ENCODE measurements around the gene RFC4. TPM values are rescaled to one million over a fixed set of nuclear protein-coding genes. Genes with fewer than 3 reads are reported as not detected.

RFC4 gene
- total and polyA plus RNA-seq, 2 of the 13 experiments (the other 11 are each of a cell fraction or from before 2014, with no cell fraction given): 18.5 to 103 TPM

DNA sequence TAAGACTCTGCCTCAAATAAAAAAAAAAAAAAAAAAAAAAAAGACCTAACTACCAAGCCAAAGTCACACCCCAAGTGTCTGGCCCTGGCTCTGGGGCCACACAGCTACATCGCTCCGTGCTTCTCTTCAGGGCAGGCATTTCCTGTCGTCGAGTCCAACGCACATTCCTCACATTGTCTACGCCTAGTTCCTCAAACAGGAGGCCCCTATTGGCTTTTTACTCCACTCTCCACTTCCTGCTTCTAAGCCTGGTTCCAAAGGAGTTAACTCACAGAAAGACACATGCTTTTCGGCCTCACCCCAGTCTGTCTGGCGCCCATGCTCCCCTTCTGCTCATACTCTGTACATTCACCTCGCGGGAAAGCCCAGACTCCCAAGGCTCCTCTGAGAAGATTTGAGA lies 60.3 kb downstream of the RFC4 start (continued):
- TF ChIP-seq, protein P1, sequence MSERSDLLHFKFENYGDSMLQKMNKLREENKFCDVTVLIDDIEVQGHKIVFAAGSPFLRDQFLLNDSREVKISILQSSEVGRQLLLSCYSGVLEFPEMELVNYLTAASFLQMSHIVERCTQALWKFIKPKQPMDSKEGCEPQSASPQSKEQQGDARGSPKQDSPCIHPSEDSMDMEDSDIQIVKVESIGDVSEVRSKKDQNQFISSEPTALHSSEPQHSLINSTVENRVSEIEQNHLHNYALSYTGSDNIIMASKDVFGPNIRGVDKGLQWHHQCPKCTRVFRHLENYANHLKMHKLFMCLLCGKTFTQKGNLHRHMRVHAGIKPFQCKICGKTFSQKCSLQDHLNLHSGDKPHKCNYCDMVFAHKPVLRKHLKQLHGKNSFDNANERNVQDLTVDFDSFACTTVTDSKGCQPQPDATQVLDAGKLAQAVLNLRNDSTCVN (CRISPR knock-in tag; IDR thresholded peaks at IDR 0.05; ENCODE audit: borderline replicate concordance): 0 out of 2 replicates have a peak, but pooled peaks have one; percentile 38
- TF ChIP-seq FOXA1 (IDR thresholded peaks at IDR 0.05) (no peak), FOXA1 (CRISPR knock-in tag; IDR thresholded peaks at IDR 0.05) (peak; percentile 37; the same call in 1 of the 2 replicates), ATAD3A (CRISPR knock-in tag; IDR thresholded peaks at IDR 0.05) (no peak), ZNF792 (CRISPR knock-in tag; IDR thresholded peaks at IDR 0.05) (peak; percentile 62; the same call in 1 of the 2 replicates), RFXAP (CRISPR knock-in tag; IDR thresholded peaks at IDR 0.05; ENCODE audit: borderline replicate concordance) (0 out of 2 replicates have a peak, but pooled peaks have one; percentile 8), ZNF292 (CRISPR knock-in tag; IDR thresholded peaks at IDR 0.05; ENCODE audit: borderline replicate concordance, low read depth) (0 out of 2 replicates have a peak, but pooled peaks have one; percentile 58), ZSCAN9 (CRISPR knock-in tag; IDR thresholded peaks at IDR 0.05; ENCODE audit: borderline replicate concordance) (no peak; the same call in 1 of the 2 replicates), POLR2A (IDR thresholded peaks at IDR 0.05; ENCODE audit: insufficient read depth in 1 of 2, low read depth in 2 of 2, low read length in 2 of 2) (peak; percentile 44 to 65; a peak in 3 of 4 replicates), ZNF816 (CRISPR knock-in tag; IDR thresholded peaks at IDR 0.05; ENCODE audit: borderline replicate concordance) (0 out of 2 replicates have a peak, but pooled peaks have one; percentile 27), TAF1 (CRISPR knock-in tag; IDR thresholded peaks at IDR 0.05) (peak; percentile 44; the same call in 1 of the 2 replicates), FLYWCH1 (CRISPR knock-in tag; IDR thresholded peaks at IDR 0.05) (peak; percentile 76; the same call in 1 of the 2 replicates), SP5 (CRISPR knock-in tag; IDR thresholded peaks at IDR 0.05; ENCODE audit: borderline replicate concordance, low read depth) (peak; percentile 46; the same call in 1 of the 2 replicates), IRF2 (CRISPR knock-in tag; IDR thresholded peaks at IDR 0.05) (0 out of 2 replicates have a peak, but pooled peaks have one; percentile 52)
- TF ChIP-seq, protein P2, sequence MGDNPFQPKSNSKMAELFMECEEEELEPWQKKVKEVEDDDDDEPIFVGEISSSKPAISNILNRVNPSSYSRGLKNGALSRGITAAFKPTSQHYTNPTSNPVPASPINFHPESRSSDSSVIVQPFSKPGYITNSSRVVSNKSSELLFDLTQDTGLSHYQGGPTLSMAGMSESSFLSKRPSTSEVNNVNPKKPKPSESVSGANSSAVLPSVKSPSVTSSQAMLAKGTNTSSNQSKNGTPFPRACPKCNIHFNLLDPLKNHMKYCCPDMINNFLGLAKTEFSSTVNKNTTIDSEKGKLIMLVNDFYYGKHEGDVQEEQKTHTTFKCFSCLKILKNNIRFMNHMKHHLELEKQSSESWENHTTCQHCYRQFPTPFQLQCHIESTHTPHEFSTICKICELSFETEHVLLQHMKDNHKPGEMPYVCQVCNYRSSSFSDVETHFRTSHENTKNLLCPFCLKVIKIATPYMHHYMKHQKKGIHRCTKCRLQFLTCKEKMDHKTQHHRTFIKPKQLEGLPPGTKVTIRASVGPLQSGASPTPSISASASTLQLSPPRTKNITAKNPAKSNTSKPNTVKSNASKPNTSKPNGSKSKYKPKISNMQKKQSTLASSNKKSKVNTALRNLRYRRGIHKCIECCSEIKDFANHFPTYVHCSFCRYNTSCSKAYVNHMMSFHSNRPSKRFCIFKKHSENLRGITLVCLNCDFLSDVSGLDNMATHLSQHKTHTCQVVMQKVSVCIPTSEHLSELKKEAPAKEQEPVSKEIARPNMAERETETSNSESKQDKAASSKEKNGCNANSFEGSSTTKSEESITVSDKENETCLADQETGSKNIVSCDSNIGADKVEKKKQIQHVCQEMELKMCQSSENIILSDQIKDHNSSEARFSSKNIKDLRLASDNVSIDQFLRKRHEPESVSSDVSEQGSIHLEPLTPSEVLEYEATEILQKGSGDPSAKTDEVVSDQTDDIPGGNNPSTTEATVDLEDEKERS (CRISPR knock-in tag; IDR thresholded peaks at IDR 0.05): peak; percentile 74; the same call in 1 of the 2 replicates
- TF ChIP-seq, protein P3, sequence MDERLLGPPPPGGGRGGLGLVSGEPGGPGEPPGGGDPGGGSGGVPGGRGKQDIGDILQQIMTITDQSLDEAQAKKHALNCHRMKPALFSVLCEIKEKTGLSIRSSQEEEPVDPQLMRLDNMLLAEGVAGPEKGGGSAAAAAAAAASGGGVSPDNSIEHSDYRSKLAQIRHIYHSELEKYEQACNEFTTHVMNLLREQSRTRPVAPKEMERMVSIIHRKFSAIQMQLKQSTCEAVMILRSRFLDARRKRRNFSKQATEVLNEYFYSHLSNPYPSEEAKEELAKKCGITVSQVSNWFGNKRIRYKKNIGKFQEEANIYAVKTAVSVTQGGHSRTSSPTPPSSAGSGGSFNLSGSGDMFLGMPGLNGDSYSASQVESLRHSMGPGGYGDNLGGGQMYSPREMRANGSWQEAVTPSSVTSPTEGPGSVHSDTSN (CRISPR knock-in tag; IDR thresholded peaks at IDR 0.05): no peak
- TF ChIP-seq, protein P4, sequence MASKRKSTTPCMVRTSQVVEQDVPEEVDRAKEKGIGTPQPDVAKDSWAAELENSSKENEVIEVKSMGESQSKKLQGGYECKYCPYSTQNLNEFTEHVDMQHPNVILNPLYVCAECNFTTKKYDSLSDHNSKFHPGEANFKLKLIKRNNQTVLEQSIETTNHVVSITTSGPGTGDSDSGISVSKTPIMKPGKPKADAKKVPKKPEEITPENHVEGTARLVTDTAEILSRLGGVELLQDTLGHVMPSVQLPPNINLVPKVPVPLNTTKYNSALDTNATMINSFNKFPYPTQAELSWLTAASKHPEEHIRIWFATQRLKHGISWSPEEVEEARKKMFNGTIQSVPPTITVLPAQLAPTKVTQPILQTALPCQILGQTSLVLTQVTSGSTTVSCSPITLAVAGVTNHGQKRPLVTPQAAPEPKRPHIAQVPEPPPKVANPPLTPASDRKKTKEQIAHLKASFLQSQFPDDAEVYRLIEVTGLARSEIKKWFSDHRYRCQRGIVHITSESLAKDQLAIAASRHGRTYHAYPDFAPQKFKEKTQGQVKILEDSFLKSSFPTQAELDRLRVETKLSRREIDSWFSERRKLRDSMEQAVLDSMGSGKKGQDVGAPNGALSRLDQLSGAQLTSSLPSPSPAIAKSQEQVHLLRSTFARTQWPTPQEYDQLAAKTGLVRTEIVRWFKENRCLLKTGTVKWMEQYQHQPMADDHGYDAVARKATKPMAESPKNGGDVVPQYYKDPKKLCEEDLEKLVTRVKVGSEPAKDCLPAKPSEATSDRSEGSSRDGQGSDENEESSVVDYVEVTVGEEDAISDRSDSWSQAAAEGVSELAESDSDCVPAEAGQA (IDR thresholded peaks at IDR 0.05; ENCODE audit: low read depth): 0 out of 2 replicates have a peak, but pooled peaks have one; percentile 33
- TF ChIP-seq, protein P4 (CRISPR knock-in tag; IDR thresholded peaks at IDR 0.05; ENCODE audit: borderline replicate concordance): no peak
- TF ChIP-seq, protein P5, sequence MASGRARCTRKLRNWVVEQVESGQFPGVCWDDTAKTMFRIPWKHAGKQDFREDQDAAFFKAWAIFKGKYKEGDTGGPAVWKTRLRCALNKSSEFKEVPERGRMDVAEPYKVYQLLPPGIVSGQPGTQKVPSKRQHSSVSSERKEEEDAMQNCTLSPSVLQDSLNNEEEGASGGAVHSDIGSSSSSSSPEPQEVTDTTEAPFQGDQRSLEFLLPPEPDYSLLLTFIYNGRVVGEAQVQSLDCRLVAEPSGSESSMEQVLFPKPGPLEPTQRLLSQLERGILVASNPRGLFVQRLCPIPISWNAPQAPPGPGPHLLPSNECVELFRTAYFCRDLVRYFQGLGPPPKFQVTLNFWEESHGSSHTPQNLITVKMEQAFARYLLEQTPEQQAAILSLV (CRISPR knock-in tag; IDR thresholded peaks at IDR 0.05; ENCODE audit: borderline replicate concordance): no peak

Measured in HepG2 (cell line).